ENCODE data around the gene SWSAP1. TPM values are rescaled to one million over a fixed set of nuclear protein-coding genes. Genes with fewer than 3 reads are reported as not detected.
A peak's percentile ranks its signal among the peaks of the same experiment; 100 is the strongest.
"Not testable (repeated sequence)": the region's sequence is repeated elsewhere in the genome, so short reads cannot be mapped to it uniquely, and the experiment has no call there.

SWSAP1 gene
- total RNA-seq, 1 donor from 2014 or later = 2.0 TPM

DNA sequence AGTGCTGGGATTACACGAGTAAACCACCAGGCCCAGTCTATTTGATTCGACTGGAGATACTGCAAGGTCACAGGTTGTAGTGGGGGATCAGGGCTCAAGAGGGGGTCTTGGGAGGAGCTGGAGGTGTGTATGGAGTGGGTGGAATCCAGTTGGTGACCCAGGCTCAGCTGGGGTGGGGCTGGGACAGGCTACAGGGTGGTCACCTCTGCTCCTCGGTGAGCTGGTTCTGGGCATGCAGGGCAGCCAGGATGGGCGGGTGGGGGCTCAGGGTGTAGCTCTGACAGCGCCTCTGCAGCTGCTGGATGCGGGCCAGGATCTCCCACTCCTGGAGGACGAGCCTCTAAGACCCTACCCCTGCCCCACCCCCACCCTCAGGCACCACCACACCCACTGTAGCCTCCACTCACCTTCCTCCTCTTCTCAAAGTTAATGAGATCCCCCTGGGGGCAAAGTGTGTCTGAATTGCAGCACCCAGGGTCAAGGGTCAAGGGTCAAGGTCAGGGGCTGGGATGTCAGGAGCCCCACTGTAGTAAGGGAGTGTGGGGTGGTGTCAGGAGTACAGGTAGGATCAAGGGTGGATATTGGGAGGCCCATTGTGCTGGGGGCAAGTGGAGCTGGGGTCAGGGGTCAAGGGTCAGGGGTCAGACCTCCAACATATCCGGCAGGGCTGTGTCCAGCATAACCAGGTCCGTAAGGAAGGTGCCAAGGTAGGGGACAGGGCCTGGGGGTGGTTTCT is 27.5 kb downstream of the SWSAP1 start:
- no peak for ATAC-seq

DNA sequence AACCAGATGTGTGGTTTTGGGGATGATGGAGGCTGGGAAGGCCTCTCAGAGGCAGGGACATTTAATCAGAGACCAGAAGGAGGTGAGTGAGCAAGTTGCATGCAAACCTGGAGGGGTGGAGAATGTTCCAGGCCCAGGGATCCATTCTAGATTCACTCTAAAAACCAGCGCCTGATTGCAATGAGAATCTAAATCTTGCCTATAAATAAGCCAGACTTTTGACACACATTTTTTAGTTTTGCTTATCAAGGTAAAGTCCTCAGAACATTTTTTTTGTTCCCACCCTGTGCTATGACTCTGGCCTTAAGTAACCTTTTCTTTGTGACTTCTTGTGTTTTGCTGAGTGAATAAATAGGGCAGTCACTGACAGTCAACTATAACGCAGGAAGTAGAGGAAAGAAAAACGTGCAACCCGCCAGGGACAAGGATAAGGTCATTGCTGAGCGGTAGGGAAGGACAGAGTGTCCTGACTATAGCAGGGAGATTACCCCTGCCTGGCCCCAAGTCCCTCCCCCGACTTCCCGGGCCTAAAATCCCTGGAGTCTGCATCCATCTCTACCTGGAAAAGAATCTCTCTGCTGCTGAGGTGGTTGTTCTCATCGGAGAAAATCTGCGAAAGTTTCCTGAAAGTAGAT is 30.2 kb downstream of the SWSAP1 start:
- DNase-seq = peak; percentile 33
- peak; percentile 72 for ATAC-seq
- intact Hi-C loops (cut with micrococcal nuclease) = no loop called here

More for the DNA sequence above, 27.5 kb downstream of the SWSAP1 start:
- DNase-seq = peak; percentile 20
- intact Hi-C loops (cut with micrococcal nuclease) = no loop called here

DNA sequence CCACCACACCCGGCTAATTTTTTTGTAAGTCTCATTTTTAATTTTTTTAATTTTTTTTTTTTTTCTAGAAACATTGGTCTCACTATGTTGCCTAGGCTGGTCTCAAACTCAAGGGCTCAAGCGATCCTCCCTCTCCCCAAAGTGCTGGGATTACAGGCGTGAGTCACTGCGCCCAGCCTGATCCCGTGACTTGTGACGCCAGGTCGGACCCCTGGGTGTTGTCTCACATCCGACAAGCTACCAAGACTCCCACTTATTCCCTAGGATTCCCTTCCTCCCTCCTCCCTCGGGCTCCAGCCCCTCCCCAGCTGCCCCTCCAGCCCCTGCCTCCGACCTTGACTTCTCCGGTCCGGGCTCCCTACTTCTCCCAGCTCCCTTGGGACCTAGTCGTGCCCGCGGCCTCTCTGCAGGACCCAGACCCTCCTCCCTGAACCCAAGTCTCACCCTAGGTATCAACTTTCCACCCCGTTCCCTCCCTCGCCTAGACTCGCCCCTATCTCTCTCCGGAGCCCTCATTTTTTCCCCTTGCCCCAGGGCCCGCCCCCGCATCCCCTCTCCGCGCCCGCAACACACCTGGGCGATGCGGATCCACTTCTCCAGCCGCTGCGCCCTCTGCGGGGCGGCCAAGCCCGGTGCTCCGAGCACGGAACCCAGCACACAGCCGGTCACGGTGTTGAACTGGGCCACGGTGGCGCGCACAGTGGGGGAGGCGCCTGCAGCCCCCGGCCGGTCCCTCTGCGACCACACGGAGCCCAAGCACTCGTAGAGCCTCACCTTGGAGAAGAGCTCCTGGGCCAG is 31.6 kb downstream of the SWSAP1 start:
- ATAC-seq (peak; percentile 75), DNase-seq (peak; percentile 55)
- intact Hi-C loops (cut with micrococcal nuclease) = no loop called here

DNA sequence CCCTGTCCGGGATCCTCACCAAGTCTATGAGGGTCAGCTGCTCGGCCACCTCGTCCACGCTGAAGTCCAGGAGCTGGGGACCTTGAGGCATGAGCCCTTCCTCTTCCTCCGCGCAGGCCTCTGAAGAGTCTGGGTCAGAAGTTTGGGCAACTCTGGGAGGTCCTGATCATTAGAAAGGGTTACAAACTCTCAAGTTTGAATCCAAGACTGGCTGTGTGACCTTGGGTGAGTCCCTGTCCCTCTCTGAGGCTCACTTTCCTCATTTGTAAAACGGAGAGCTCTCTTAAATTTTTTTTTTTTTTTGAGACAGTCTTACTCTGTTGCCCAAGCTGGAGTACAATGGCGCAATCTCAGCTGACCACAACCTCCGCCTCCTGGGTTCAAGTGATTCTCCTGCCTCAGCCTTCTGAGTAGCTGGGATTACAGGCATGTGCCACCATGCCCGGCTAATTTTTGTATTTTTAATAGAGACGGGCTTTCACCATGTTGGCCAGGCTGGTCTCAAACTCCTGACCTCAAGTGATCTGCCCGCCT is 32.3 kb downstream of the SWSAP1 start:
- intact Hi-C loops (cut with micrococcal nuclease); ATAC-seq: not testable (repeated sequence)
- peak; percentile 28 for DNase-seq

DNA sequence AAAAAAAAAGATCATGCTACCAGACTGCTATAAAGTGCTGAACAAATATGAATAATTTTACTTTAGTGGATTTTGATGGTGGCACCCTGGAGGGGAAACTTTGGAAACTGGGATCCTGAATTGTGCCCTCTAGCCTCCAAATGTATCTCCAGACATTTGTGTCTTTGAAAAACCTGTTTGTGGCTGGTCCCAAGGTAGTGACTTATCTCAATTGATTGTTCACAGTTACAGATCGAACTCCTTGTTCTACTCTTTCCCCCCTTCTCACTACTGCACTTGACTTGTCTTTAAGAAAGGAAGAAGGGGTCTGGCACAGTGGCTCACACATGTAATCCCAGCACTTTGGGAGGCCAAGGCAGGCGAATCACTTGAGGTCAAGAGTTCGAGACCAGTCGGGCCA is 34.1 kb downstream of the SWSAP1 start:
- intact Hi-C loops (cut with micrococcal nuclease) = no loop called here
- no peak for DNase-seq

DNA sequence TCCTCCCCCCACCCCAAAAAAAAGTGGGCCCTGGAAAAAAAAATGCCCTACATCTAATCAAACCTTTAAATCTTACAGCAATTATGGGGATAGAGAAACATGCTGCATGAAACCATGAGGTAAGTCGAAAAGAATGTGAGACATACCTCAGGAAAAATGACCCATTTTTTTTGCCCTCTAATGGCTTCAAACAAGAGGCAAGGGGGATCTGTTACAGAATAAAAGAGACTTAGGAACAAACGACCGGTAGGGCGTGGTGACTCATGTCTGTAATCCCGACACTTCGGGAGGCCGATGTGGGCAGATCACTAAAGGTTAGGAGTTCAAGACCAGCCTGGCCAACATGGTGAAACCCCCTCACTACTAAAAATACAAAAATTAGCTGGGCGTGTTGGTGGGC is 36.2 kb downstream of the SWSAP1 start:
- DNase-seq = no peak
- ATAC-seq = no peak
- intact Hi-C loops (cut with micrococcal nuclease) = no loop called here

More for the DNA sequence above, 34.1 kb downstream of the SWSAP1 start:
- no peak for ATAC-seq

DNA sequence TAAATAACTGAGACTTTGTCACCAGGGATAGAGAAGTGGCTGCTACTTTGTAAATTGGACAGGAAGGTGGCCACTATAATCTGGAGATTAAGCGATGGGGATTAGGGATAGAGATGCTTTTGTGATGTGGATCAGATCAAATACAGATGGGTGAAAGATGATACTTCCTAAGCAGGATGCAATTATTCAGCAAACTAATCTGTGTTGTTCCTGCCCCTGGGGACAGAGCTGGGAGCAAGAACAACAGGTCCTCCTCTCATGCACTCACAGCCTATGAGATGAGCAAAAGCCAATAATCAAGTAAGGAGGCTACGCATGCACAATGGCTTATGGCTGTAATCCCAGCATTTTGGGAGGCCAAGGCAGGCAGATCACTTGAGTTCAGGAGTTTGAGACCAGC is 40.1 kb downstream of the SWSAP1 start:
- DNase-seq = peak; percentile 2
- intact Hi-C loops (cut with micrococcal nuclease) = no loop called here
- ATAC-seq = no peak

DNA sequence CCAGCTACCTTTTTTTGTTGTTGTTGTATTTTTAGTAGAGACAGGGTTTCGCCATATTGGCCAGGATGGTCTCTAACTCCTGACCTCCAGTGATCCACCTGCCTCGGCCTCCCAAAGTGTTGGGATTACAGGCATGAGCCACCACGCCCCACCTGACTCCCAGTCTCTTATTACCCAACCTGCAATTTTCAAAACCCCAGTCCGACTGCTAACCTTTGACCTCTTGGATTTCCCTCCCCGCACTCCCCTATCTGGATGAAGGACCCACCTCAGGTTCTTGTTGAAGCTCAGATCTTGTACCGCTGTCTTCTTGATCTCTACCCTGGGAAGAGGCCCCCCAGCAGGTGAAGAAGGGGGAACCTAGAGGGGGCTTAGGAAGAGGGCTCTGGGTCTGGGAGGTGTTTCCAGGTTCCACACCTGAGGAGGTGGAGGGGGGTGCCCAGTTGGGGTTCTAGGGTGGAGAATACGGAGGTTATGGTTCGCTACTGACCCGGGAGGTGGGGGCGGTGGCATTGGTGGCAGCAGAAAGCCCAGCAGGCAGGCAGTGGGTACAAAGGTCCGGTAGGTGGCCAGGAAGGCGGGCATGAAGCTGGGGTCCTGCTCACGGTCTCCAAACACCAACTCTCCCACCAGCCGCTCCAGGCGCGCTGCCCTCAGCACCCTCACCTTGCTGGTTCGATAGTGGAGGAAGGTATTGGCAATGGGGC is 42.0 kb downstream of the SWSAP1 start:
- ATAC-seq = no peak
- no peak for DNase-seq
- intact Hi-C loops (cut with micrococcal nuclease) = no loop called here

DNA sequence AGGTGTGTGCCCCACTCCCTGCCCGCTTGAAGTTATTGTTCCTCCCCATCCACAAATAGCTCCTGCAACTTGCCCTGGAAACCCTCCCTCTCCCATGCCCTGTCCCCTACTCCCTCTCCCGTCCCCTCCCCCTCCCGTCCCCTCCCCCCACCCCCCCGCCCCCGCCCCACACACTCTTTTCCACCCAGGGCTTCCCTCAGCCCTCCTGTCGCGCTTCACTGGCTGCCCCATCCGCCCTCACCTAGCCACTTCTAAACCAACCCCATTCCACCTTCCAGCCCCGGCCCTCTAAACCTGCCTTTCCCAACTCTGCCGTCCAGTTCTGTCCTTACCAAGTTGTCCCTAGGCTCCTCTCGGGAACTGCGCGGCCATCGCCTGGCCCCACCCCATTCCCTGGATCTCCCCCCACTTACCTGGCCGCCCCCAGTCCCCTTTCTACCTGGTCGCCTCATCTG is 43.7 kb downstream of the SWSAP1 start:
- DNase-seq (no peak), ATAC-seq (no peak)
- intact Hi-C loops (cut with micrococcal nuclease) = no loop called here

DNA sequence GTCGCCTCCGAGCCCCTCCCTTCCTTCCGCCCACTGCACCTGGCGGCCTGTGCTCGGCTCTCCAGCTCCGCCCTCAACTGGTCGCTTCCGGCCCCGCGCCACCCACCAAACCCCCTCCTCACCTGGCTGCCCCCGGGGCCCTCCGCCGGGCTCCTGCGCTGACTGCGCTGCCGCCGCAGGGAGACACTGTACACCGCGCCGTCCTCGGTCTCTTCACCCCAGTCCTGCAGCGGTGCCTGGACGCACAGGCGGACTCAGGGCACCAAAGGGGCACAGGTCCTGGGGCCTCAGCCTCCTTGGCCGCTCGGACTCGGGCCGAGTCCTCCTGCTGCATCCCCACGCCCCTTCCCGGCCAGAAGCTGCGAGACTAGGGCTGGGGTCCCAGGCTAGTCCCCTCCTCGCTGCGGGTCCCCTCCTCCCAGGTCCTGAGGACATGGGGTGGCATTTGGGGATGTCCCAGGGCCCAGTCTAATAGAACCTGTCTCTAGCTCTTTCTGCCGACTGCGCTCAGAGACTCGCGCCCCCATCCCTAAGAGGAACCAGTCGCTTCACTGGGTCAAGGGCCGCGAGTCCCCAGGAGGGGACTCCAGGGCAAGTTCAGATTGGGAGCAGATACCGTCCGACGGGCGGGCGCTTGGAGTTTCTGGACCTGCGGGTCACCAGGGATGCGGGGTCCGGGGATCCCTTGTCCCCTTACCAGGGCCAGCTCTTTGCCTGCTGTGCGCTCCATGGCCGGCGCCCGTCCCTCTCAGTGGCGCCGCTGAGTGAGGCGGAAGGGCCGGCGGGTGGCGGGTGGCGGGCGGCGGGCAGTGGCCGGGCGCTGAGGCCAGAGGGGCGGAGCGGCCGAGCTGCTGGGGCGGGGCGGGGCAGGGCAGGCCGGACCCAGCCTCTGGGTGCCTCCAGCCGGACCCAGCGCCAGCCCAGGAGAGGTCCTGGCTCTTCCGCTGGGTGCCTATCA is 44.4 kb downstream of the SWSAP1 start, which contains the start of gene RGL3:
RGL3 (minus strand) TSS at position 766 of the 958 bp plus-strand sequence; CDS start at position 730, 36 bp downstream.
- intact Hi-C loops (cut with micrococcal nuclease) = no loop called here
- ATAC-seq (peak; percentile 67), DNase-seq (peak; percentile 81)

DNA sequence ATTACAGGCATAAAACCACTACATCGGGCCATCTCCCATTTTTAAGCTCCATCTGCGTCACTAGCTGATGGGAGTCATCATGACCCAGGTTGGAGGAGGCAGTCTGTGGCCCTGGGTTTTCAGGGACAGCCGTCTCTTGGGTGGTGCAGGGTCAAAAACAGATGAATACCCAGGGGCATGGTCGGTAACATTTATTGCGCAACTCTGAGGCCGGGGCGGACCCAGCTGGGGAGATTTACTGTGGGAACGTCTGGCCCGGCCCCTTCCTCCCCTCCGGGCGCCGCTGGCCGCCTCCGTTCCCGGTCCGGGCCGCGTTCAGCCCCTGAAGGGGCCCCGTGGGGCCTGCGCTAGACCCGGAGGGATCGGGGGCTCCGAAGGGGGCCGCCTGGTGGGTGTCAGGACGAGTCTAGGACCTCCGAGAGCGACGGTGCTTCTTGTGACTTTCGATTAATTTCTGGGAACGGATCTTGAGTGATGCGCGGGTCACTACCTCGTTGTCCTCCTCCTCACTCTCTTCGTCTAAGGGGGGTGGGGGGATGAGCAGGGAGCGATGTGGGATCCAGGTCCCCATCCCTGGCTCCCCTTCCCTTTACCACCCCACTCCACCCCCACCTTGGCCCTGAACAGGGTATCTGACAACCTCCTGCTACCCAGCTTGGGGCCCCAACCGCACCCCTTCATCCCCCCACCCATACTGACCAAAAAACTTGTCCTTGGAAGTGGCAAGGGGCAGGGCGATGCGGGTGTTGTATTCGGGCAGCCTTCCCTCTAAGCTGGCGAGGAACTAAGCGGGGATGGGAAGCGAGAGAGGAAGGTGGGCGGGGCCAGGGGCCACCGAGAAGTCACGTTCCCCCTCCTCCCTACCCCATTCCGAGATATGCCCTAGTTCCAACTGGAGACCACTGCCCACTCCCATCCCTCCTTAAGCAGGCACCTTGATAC is 46.2 kb downstream of the SWSAP1 start:
- ATAC-seq (peak; percentile 76), DNase-seq (peak; percentile 84)
- intact Hi-C loops (cut with micrococcal nuclease) = no loop called here

DNA sequence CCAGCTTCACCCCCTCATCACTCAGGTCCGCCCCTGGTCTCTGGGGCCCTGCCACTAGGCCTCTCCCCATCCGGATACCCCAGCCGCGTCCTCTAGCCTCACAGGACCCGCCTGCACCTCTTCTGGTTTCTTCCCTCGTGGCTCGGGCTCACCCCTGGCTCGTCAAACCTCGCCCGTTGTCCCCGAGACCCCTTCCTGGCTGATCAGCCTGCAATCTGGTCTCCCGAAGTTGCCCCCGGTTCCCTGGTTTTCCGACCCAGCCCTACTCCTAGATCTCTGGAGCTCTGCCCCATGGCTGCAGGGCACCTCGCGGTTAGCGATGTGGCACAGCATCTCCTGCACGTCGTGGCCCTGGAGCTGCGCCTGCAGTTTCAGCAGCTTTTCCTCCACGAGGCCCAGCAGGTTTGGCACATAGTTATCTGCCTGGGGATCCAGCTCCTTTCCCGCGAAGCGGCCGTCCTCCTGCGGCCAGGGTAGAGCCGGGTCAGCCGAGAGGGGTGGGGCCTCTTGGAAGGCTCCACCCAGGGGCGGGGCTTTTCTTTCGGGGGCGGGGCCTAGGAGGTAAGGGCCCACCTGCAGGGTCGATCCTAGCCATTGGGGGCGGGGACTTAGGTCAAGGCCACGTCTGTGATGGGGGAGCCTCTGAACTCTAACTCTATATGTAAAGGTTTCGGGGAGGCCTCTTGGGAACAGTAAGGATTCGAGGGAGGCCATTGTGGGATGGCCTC is 47.1 kb downstream of the SWSAP1 start:
- ATAC-seq = peak; percentile 54
- DNase-seq = peak; percentile 72
- intact Hi-C loops (cut with micrococcal nuclease) = no loop called here

DNA sequence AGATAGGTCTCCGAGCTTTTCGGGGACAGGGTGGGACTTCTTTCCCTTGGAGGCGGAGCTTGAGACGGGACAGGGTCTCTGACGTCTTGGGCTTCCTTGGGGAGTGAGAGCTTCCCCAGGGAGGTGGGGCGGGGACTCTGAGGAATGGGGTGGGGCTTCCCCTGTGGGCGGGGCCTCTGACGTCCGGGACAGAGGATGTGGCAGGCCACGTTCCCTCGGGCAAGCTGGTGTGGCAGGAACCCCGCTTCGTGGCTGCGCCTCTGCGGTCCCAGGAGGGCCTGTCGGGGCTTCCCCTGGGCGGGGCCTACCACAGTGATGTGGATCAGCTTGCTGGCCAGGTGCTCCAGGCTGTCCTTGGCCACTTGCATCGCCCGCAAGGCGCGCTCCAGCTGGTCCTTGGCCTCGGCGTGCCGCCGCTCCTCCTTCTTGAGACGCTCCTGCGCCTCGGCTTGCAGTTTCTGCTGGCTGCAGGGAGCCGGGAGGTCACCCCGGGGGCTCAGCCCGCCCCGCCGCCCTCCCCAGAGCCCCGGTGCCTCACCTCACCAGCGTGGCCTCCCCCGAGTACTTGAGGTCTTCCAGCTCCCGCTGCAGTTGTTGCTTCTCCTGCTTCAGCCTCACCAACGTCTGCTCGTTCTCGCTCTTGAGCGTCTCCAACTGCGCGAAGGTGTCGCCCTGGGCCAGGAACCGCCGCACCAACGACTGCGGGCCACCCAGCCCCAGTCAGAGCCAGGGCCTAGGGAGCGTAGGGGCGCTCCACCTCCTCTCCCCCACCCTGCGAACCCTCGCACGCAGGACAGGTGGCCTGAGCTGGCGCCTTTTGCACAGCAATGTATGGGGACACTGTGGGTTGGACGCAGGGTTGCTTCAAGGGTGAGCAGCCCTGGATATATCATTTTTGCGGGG is 47.9 kb downstream of the SWSAP1 start:
- ATAC-seq (peak; percentile 62), DNase-seq (peak; percentile 86)
- intact Hi-C loops (cut with micrococcal nuclease) = no loop called here

DNA sequence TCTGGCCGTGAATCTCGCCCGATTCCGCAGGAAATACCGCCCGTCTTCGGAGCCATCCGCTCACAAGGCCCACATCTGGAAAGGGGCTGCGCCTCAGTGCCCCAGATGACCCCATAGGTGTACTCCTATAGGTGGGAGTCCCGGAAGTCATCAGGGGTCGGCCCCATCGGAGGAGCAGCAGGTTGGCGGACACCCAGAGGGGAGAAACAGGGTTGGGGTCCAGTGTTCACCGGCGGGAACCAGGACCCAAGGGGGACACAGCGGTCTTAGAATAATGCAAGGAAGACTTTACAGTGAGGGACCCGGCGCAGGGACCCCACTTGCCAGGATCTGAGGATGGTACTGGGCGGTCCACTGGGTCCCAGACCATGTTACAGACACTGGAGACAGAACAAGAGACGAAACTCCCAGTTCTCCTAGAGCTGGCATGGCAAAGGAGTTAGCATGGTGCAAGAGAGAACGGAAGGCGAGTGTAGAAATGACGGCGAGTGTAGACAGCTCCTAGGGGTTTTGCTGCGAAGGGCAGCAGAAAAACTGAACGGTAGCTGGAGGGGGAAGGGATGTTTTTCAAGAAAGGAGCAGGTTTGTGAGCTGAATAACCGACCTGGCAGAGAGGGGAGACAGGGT is 48.8 kb downstream of the SWSAP1 start:
- DNase-seq (no peak), ATAC-seq (no peak)
- intact Hi-C loops (cut with micrococcal nuclease) = no loop called here

DNA sequence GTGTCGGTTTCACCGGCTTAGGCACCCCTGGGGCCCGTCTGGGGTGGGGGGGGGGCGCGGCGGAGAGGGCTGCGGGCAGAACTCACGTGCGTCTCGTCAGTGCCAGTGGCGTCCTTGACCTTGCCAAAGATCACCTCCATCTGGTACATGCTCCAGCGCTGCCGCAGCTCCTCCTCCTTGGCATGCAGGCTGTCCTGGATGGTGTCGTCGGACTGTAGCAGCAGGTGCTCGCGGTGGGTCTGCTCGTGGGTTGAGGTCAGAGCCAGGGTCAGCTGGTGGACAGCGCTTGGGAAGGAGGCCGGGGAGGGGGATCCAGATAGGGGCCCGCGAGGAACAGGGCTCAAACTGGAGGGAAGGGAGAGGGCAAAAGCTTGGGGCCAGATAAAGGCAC is 49.3 kb downstream of the SWSAP1 start:
- DNase-seq (no peak), ATAC-seq (no peak)
- intact Hi-C loops (cut with micrococcal nuclease) = no loop called here
